Testis (tissue), 3 donors: Measurements from ENCODE around the gene HNRNPD. TPM values are rescaled to one million over a fixed set of nuclear protein-coding genes. Genes with fewer than 3 reads are reported as not detected.
"Not testable (repeated sequence)": the region's sequence is repeated elsewhere in the genome, so short reads cannot be mapped to it uniquely, and the experiment has no call there.

Source experiments
- DNase-seq: peaks from one replicate; pipeline ENCODE4 v3.0.0-alpha.2; 2019
- H3K27ac ChIP-seq, 2 donors: fragments of 200-600 bp; sonication (generic); one replicate each; pipeline ENCODE4 v1.5.1; 2019
- H3K27me3 ChIP-seq: fragments of 200-600 bp; sonication (generic); one replicate; pipeline ENCODE4 v1.5.1; 2019
- H3K36me3 ChIP-seq: fragments of 200-600 bp; sonication (generic); one replicate; pipeline ENCODE4 v1.5.1; 2017; ENCODE audit warnings: low read depth; ENCODE audit errors: missing control alignments
- H3K4me1 ChIP-seq: fragments of 200-600 bp; sonication (generic); one replicate; pipeline ENCODE4 v1.5.1; 2019
- H3K4me3 ChIP-seq, 2 donors: fragments of 200-600 bp; sonication (generic); one replicate each; pipeline ENCODE4 v1.5.1; 2017 to 2019
- H3K9me3 ChIP-seq: fragments of 200-600 bp; sonication (generic); one replicate; pipeline ENCODE4 v1.5.1; 2017
- POLR2A ChIP-seq: fragments of 450-650 bp; IDR thresholded peaks from one replicate; pipeline ENCODE4 v1.6.1; 2017; ENCODE audit warnings: antibody characterized with exemption, mild to moderate bottlenecking, moderate library complexity
- WGBS, 2 donors: methylation state at CpG; one replicate each; pipeline ENCODE4 v1.1.5; 2018; 5-methylcytosine and 5-hydroxymethylcytosine counted together
- intact Hi-C: fragments of 100-400 bp; cut with DNase I; formaldehyde crosslinking; loops from one replicate; pipeline ENCODE4 v1.15.1; 2023; ENCODE audit warnings: low total_unique reads
- polyA plus RNA-seq: library from polyadenylated mRNA; stranded (reverse); fragments of 350-450 nt; fragmentation: Illumina TruSeq; extraction: RNeasy Lipid Tissue Mini Kit (QIAGEN cat#74804); gene quantifications from one replicate; pipeline ENCODE4 v1.2.3, GENCODE V29; 2014; ENCODE audit warnings: low read depth, low replicate concordance; ENCODE audit not compliant: insufficient read depth
- small RNA-seq, 2 donors: library from RNA; depleted of rRNA; stranded (forward); fragments of <200 nt; gene quantifications; one replicate each; pipeline ENCODE3, GENCODE V24; 2016
- total RNA-seq, 2 donors: library from RNA; depleted of rRNA; stranded (reverse); fragments of >200 nt; gene quantifications; one replicate each; pipeline ENCODE4 v1.2.3, GENCODE V29; 2016
- TF ChIP-seq, protein P1 (sequence below), 3 experiments: fragments of 450-650 bp in 2 of 3; fragments of 200-600 bp in 1 of 3; sonication (generic) in 1 of 3; IDR thresholded peaks; one replicate each; pipeline ENCODE4 v1.5.1; 2016 to 2019; ENCODE audit warnings: antibody characterized with exemption in 3 of 3, mild to moderate bottlenecking in 2 of 3, moderate library complexity in 1 of 3

HNRNPD gene
- total and polyA plus RNA-seq, 3 donors from 2014 or later = 114 to 221 (median 118) TPM

DNA sequence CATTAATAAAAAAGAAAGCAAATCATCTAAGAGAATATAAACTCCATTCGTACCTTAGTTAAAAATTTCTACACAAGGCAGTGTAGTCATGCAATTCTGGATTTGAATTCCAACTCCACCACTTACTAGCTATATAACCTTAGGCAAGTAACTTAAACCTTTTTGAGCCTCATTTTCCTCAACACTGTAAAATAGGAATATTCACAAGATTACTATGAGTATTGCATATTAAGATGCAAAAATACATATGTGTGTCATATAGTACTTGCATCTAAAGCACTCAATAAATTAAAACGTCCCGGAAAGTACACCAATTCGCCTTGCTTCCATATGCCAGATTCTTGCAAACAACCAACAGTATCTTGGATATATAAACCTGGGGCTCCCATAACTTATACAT lies 42.0 kb downstream of the HNRNPD start:
- Histone ChIP-seq H3K9me3 (no peaks in the 10 kb centered on the region), H3K27ac (no peak overlapping the region), H3K4me3 (no peak overlapping the region), H3K4me1 (no peaks in the 10 kb centered on the region), H3K36me3 (no peaks in the 10 kb centered on the region), H3K27me3 (no peaks in the 10 kb centered on the region)
- WGBS, 2 donors = 64 to 73% methylated on average over 4 of the region's 4 CpGs
- no peak for TF ChIP-seq POLR2A
- TF ChIP-seq, protein P1, sequence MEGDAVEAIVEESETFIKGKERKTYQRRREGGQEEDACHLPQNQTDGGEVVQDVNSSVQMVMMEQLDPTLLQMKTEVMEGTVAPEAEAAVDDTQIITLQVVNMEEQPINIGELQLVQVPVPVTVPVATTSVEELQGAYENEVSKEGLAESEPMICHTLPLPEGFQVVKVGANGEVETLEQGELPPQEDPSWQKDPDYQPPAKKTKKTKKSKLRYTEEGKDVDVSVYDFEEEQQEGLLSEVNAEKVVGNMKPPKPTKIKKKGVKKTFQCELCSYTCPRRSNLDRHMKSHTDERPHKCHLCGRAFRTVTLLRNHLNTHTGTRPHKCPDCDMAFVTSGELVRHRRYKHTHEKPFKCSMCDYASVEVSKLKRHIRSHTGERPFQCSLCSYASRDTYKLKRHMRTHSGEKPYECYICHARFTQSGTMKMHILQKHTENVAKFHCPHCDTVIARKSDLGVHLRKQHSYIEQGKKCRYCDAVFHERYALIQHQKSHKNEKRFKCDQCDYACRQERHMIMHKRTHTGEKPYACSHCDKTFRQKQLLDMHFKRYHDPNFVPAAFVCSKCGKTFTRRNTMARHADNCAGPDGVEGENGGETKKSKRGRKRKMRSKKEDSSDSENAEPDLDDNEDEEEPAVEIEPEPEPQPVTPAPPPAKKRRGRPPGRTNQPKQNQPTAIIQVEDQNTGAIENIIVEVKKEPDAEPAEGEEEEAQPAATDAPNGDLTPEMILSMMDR (IDR thresholded peaks at IDR 0.05) = no peak
- DNase-seq = no peak
- intact Hi-C loops = no loop called here

DNA sequence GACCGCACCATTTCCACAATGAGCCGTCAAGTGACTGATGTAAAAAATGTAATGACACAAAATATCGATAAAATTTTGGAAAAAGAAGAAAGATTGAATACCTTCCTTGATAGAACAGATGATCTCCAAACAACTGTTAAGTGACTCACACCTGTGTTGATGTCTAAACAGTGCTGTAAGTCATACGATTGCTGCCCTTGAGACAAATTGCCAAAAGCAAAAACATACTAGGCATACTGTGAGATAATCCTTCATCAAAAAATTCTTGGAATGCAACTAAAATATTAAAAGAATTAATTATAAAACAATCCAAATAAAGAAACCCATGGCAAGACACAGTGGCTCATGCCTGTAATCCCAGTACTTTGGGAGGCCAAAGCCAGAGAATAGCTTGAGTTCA lies 53.4 kb downstream of the HNRNPD start:
- H3K27me3 ChIP-seq = no peaks in the 10 kb centered on the region
- TF ChIP-seq POLR2A = no peak
- TF ChIP-seq, protein P1 (IDR thresholded peaks at IDR 0.05) = no peak
- H3K4me1 ChIP-seq = no peaks in the 10 kb centered on the region
- WGBS, 2 donors = 85 to 86% methylated on average over 4 of the region's 4 CpGs
- no peak overlapping the region for H3K27ac ChIP-seq
- no peak overlapping the region for H3K4me3 ChIP-seq
- no peaks in the 10 kb centered on the region for H3K9me3 ChIP-seq
- no peak for DNase-seq
- no peaks in the 10 kb centered on the region for H3K36me3 ChIP-seq
- intact Hi-C loops = no loop called here

DNA sequence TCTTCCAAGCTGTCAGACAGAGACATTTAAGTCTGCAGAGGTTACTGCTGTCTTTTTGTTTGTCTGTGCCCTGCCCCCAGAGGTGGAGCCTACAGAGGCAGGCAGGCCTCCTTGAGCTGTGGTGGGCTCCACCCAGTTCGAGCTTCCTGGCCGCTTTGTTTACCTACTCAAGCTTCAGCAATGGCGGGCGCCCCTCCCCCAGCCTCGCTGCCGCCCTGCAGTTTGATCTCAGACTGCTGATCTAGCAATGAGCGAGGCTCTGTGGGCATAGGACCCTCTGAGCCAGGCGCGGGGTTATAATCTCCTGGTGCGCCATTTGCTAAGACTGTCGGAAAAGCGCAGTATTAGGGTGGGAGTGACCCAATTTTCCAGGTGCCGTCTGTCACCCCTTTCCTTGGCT lies 70.7 kb downstream of the HNRNPD start:
- H3K27me3 ChIP-seq, H3K9me3 ChIP-seq, H3K36me3 ChIP-seq, intact Hi-C loops, H3K4me3 ChIP-seq, H3K27ac ChIP-seq, DNase-seq, H3K4me1 ChIP-seq: not testable (repeated sequence)
- WGBS, 2 donors = 85 to 96% methylated on average over 12 to 13 of the region's 13 CpGs

Small RNA genes lying within 50 kb of the gene (small RNA-seq; reads per million reads assigned to genes)
- 0 to 0.18 reads per million in 2 donors for gene RF00150

Other genes with a start within 250 kb of the HNRNPD start
- gene HNRNPDL, start 56.5 kb upstream of the HNRNPD start, total RNA-seq = 100 to 1,000 TPM; 203 to 218 TPM
- 226 TPM for gene HNRNPDL, start 56.5 kb upstream of the HNRNPD start, polyA plus RNA-seq
- gene ENOPH1, start 56.6 kb upstream of the HNRNPD start, total RNA-seq = 10 to 100 TPM; 13.9 to 20.8 TPM
- gene ENOPH1, start 56.6 kb upstream of the HNRNPD start, polyA plus RNA-seq = 19.9 TPM
- 10 to 100 TPM in 1 of 2 donors, 1 to 10 TPM in 1; 7.2 to 11.4 TPM for gene TMEM150C, start 188.0 kb upstream of the HNRNPD start, total RNA-seq
- 7.7 TPM for gene TMEM150C, start 188.0 kb upstream of the HNRNPD start, polyA plus RNA-seq